MM.1S (cell line): Measurements from ENCODE around the gene ST6GALNAC4.
A peak's percentile ranks its signal among the peaks of the same experiment; 100 is the strongest.

ENCODE experiments used
- DNase-seq: peaks from one replicate; pipeline ENCODE4 v3.0.0-alpha.2; 2015
- H2AFZ ChIP-seq: fragments of 300-600 bp; sonication (generic); 2 replicates; pipeline ENCODE4 v1.6.0; 2016; ENCODE audit warnings: antibody characterized with exemption, low read length
- H3F3A ChIP-seq: fragments of 300-600 bp; sonication (generic); 2 replicates; pipeline ENCODE4 v1.6.1; 2016; ENCODE audit warnings: mild to moderate bottlenecking, antibody characterized with exemption, low read length, moderate library complexity, mixed read lengths; ENCODE audit not compliant: insufficient read depth
- H3K27ac ChIP-seq: fragments of 300-600 bp; sonication (generic); 2 replicates; pipeline ENCODE4 v1.5.1; 2016; ENCODE audit warnings: mild to moderate bottlenecking, low read length
- H3K27me3 ChIP-seq: fragments of 300-600 bp; sonication (generic); replicated peaks from 2 replicates; pipeline ENCODE4 v1.6.0; 2016; ENCODE audit warnings: low read length; ENCODE audit not compliant: insufficient read depth
- H3K36me3 ChIP-seq: fragments of 300-600 bp; sonication (generic); replicated peaks from 2 replicates; pipeline ENCODE4 v1.6.1; 2016; ENCODE audit warnings: mild to moderate bottlenecking, low read length, mixed read lengths; ENCODE audit not compliant: insufficient read depth
- H3K4me1 ChIP-seq: fragments of 300-600 bp; sonication (generic); 2 replicates; pipeline ENCODE4 v1.6.1; 2016; ENCODE audit warnings: low read length, mixed read lengths
- H3K4me2 ChIP-seq: fragments of 300-600 bp; sonication (generic); 2 replicates; pipeline ENCODE4 v1.6.0; 2016; ENCODE audit warnings: low read depth, low read length
- H3K4me3 ChIP-seq: fragments of 300-600 bp; sonication (generic); 2 replicates; pipeline ENCODE4 v1.5.1; 2016; ENCODE audit warnings: low read length, mixed read lengths
- H3K79me2 ChIP-seq: fragments of 300-600 bp; sonication (generic); 2 replicates; pipeline ENCODE4 v1.6.1; 2016; ENCODE audit warnings: mixed run types, low read length, mixed read lengths
- H3K9ac ChIP-seq: fragments of 300-600 bp; sonication (generic); 2 replicates; pipeline ENCODE4 v1.6.1; 2016; ENCODE audit warnings: low read length, mixed read lengths
- H3K9me2 ChIP-seq: fragments of 300-600 bp; sonication (generic); replicated peaks from 2 replicates; pipeline ENCODE4 v1.6.1; 2016; ENCODE audit warnings: mild to moderate bottlenecking, low read length, mixed read lengths; ENCODE audit not compliant: insufficient read depth
- H3K9me3 ChIP-seq: fragments of 300-600 bp; sonication (generic); replicated peaks from 2 replicates; pipeline ENCODE4 v1.6.1; 2016; ENCODE audit warnings: mild to moderate bottlenecking, low read length, mixed read lengths; ENCODE audit not compliant: insufficient read depth
- H4K20me1 ChIP-seq: fragments of 300-600 bp; sonication (generic); 2 replicates; pipeline ENCODE4 v1.6.1; 2016; ENCODE audit warnings: mild to moderate bottlenecking, low read length, moderate library complexity, mixed read lengths; ENCODE audit not compliant: insufficient read depth
- EZH2 ChIP-seq: fragments of 300-600 bp; sonication (generic); optimal IDR thresholded peaks from 2 replicates; pipeline ENCODE3; 2017; ENCODE audit warnings: low read depth, mild to moderate bottlenecking, antibody characterized with exemption, low read length, mixed read lengths
- EZH2phosphoT487 ChIP-seq: fragments of 300-600 bp; sonication (generic); IDR thresholded peaks from 2 replicates; pipeline ENCODE4 v1.6.1; 2018; ENCODE audit warnings: antibody characterized with exemption, low read length
- TF ChIP-seq, protein P1 (sequence below): fragments of 300-600 bp; sonication (generic); IDR thresholded peaks from 2 replicates; pipeline ENCODE4 v1.5.1; 2016; ENCODE audit warnings: antibody characterized with exemption, low read length, mixed read lengths

The ST6GALNAC4 gene

GRCh38 chr9:127942216-127943010 lies 25.6 kb upstream of the ST6GALNAC4 start:
- no peaks in the 10 kb centered on the region for H3K9me2 ChIP-seq
- no peak overlapping the region for H3K27ac ChIP-seq
- no peaks in the 10 kb centered on the region for H4K20me1 ChIP-seq
- no peaks in the 10 kb centered on the region for H3F3A ChIP-seq
- no peaks in the 10 kb centered on the region for H3K36me3 ChIP-seq
- peak; percentile 53 for DNase-seq
- no peaks in the 10 kb centered on the region for H3K27me3 ChIP-seq
- H3K4me3 ChIP-seq, result no peak overlapping the region
- no peaks in the 10 kb centered on the region for H3K4me1 ChIP-seq
- TF ChIP-seq EZH2phosphoT487, result no peak
- TF ChIP-seq, protein P1, sequence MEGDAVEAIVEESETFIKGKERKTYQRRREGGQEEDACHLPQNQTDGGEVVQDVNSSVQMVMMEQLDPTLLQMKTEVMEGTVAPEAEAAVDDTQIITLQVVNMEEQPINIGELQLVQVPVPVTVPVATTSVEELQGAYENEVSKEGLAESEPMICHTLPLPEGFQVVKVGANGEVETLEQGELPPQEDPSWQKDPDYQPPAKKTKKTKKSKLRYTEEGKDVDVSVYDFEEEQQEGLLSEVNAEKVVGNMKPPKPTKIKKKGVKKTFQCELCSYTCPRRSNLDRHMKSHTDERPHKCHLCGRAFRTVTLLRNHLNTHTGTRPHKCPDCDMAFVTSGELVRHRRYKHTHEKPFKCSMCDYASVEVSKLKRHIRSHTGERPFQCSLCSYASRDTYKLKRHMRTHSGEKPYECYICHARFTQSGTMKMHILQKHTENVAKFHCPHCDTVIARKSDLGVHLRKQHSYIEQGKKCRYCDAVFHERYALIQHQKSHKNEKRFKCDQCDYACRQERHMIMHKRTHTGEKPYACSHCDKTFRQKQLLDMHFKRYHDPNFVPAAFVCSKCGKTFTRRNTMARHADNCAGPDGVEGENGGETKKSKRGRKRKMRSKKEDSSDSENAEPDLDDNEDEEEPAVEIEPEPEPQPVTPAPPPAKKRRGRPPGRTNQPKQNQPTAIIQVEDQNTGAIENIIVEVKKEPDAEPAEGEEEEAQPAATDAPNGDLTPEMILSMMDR, result peak; percentile 90
- no peak for TF ChIP-seq EZH2
- no peak overlapping the region for H3K4me2 ChIP-seq
- no peak overlapping the region for H3K9ac ChIP-seq
- no peak overlapping the region for H2AFZ ChIP-seq
- H3K79me2 ChIP-seq, result peaks cover 2% of the 10 kb centered on the region
- no peaks in the 10 kb centered on the region for H3K9me3 ChIP-seq

DNA sequence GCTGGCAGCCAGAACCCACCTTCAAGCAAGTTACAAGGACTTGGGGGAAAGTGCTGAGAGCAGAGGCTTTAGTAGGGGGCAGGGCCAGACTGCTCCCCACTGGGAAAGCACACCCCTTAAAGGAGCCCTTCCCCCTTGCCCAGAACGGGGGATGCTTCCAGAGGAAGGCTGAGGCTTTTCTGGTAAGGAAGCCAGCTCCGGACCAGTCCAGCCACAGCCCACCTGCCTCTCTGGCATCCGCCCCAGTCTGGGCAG lies 25.0 kb upstream of the ST6GALNAC4 start:
- Histone ChIP-seq H4K20me1 (no peaks in the 10 kb centered on the region), H2AFZ (no peak overlapping the region), H3K27ac (no peak overlapping the region), H3K9me2 (no peaks in the 10 kb centered on the region), H3F3A (no peaks in the 10 kb centered on the region), H3K27me3 (no peaks in the 10 kb centered on the region), H3K79me2 (peaks cover 7% of the 10 kb centered on the region), H3K4me3 (no peak overlapping the region), H3K4me2 (no peak overlapping the region), H3K36me3 (no peaks in the 10 kb centered on the region), H3K4me1 (no peaks in the 10 kb centered on the region), H3K9ac (no peak overlapping the region), H3K9me3 (no peaks in the 10 kb centered on the region)
- TF ChIP-seq, protein P1, result no peak
- DNase-seq, result no peak

DNA sequence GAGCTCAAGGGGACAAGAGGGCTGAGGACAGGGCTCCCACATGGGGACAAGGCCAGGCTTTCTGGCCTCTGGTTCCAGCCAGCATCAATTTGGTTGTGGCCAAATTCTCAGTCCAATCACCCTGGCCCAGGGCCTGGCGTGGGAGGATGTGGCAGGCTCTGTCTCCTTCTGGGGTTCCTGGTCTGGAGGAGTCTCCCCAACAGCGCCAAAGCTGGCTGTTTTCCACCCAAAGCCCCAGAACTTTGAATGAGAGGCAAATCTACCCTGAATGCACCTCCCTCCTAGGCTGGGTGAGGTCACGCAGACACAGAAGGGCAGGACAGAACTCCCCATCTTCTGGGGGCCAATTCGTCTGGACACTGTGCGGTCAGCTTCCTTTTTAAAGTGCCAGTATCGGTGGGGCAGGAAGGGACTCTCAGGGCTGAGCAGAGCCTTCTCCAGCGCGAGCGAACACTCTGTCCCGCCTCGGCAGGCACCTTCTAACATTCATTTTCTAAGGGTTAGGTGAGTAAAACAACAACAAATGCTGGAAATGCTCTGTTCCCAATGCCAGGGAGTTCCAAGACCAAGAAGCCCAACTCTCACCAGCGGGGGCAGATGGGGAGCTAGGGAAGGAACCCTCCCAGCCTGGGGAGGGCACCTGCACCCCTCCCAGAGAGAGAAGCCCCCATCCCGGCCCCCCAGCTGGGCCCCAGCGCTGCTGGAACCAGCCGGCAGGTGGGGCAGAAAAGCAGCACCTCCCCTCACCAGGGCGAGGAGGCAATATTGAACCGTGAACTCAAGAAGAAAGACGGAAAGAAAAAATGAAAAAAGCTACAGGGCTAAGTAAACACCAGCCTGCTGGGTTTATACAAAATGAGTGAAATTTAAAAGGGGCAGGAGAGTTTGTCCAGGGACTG lies 24.5 kb upstream of the ST6GALNAC4 start:
- no peaks in the 10 kb centered on the region for H4K20me1 ChIP-seq
- H2AFZ ChIP-seq, result no peak overlapping the region
- H3K4me3 ChIP-seq, result no peak overlapping the region
- H3K9me3 ChIP-seq, result no peaks in the 10 kb centered on the region
- TF ChIP-seq, protein P1, result no peak
- TF ChIP-seq EZH2phosphoT487 (no peak), EZH2 (no peak)
- H3K27ac ChIP-seq, result no peak overlapping the region
- H3F3A ChIP-seq, result no peaks in the 10 kb centered on the region
- no peak overlapping the region for H3K9ac ChIP-seq
- DNase-seq, result no peak
- peaks cover 13% of the 10 kb centered on the region for H3K79me2 ChIP-seq
- H3K36me3 ChIP-seq, result no peaks in the 10 kb centered on the region
- no peak overlapping the region for H3K4me2 ChIP-seq
- H3K4me1 ChIP-seq, result peaks cover 5% of the 10 kb centered on the region
- H3K9me2 ChIP-seq, result no peaks in the 10 kb centered on the region
- no peaks in the 10 kb centered on the region for H3K27me3 ChIP-seq
